Hepatocyte (in vitro differentiated cells): ENCODE results near the gene CCT4.

Experiments used
- CTCF ChIP-seq: fragments of 200-600 bp; sonication (generic); IDR thresholded peaks from 2 replicates; pipeline ENCODE4 v1.5.1; 2016; ENCODE audit warnings: antibody characterized with exemption, mild to moderate bottlenecking; ENCODE audit not compliant: poor library complexity
- EZH2phosphoT487 ChIP-seq: fragments of 200-600 bp; sonication (generic); IDR thresholded peaks from one replicate; pipeline ENCODE4 v1.6.1; 2018; ENCODE audit warnings: antibody characterized with exemption, mild to moderate bottlenecking, low read depth, moderate library complexity; ENCODE audit not compliant: unreplicated experiment, severe bottlenecking

GRCh38 chr2:61854564-61855317, 33.7 kb downstream of the CCT4 start:
- TF ChIP-seq CTCF (peak; percentile 7), EZH2phosphoT487 (no peak)
